ENCODE measurements around the gene FGF10. TPM values are rescaled to one million over a fixed set of nuclear protein-coding genes. Genes with fewer than 3 reads are reported as not detected.

Gene FGF10
- total RNA-seq, 4 donors from 2014 or later = 0.77 to 11.5 (median 8.4) TPM

DNA sequence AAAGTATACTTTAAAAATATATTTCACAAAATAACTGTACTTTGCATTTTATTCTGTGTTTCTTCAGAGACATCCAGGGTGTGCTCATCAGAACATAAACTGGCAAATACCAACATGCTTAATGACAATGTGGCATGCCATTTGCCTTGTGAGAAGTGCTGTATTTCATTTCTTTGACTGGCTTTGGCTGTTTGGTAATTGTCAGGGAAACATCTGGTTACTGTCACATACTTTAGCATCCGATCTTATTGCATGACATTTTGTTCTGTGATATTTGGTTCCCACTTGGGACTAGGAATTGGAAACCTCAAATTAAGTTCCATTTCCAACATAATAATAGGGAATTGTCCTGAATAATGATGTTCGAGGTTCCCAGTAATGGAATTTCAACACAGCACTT is 96.5 kb downstream of the FGF10 start:
- intact Hi-C loops (cut with DNase I; ENCODE audit: low total_unique reads) = no loop called here
- H3K27ac ChIP-seq = no peak overlapping the region
- H3K4me3 ChIP-seq = no peak overlapping the region
- H3K27me3 ChIP-seq = no peaks in the 10 kb centered on the region
- no peaks in the 10 kb centered on the region for H3K9me3 ChIP-seq
- TF ChIP-seq, protein P1, sequence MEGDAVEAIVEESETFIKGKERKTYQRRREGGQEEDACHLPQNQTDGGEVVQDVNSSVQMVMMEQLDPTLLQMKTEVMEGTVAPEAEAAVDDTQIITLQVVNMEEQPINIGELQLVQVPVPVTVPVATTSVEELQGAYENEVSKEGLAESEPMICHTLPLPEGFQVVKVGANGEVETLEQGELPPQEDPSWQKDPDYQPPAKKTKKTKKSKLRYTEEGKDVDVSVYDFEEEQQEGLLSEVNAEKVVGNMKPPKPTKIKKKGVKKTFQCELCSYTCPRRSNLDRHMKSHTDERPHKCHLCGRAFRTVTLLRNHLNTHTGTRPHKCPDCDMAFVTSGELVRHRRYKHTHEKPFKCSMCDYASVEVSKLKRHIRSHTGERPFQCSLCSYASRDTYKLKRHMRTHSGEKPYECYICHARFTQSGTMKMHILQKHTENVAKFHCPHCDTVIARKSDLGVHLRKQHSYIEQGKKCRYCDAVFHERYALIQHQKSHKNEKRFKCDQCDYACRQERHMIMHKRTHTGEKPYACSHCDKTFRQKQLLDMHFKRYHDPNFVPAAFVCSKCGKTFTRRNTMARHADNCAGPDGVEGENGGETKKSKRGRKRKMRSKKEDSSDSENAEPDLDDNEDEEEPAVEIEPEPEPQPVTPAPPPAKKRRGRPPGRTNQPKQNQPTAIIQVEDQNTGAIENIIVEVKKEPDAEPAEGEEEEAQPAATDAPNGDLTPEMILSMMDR (IDR thresholded peaks at IDR 0.05) = no peak
- no peak for TF ChIP-seq POLR2A (IDR thresholded peaks at IDR 0.05)
- H3K4me1 ChIP-seq = no peaks in the 10 kb centered on the region
- H3K36me3 ChIP-seq = no peaks in the 10 kb centered on the region
- no peak for DNase-seq

DNA sequence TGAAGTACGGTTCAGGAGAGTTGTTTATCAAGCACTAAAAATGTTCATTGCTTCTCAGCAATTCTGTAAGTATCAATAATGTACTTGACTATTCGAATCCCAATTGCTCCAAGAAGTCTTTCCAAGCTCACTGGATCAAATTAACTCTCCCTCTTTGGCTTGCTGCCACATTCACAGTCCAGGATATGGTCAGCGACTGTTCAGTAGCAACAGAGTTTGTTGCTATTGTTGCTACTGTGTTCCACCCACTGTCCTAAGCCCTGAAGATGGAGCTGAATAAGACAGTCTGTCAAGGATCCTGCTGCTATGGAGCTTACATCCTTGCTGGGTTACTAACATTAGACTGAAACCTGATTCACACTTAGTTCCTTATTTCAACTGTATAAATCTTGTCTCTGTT is 110.8 kb downstream of the FGF10 start:
- H3K36me3 ChIP-seq = no peaks in the 10 kb centered on the region
- no peak overlapping the region for H3K4me3 ChIP-seq
- DNase-seq = no peak
- no peaks in the 10 kb centered on the region for H3K9me3 ChIP-seq
- H3K27me3 ChIP-seq = no peaks in the 10 kb centered on the region
- intact Hi-C loops (cut with DNase I; ENCODE audit: low total_unique reads) = no loop called here
- H3K27ac ChIP-seq = no peak overlapping the region
- no peaks in the 10 kb centered on the region for H3K4me1 ChIP-seq
- TF ChIP-seq, protein P1 (IDR thresholded peaks at IDR 0.05) = no peak
- no peak for TF ChIP-seq POLR2A (IDR thresholded peaks at IDR 0.05)

DNA sequence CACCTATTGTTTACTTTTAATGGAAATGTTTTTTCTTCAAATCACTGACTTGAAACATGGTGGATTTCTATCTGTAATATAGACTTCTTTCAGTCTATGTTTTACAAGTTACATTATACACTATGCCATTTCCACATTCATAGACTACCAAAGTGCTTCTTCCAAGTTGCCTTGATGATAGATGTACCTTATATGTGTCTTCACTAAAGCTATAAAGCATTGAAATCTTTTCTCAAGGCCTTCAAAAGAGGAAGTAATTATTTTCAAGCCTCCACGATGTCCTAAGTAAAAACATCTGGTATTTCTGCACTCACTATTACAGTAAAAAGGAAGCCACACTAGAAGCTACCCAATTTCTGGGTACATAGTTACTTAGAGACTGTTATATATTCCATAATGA is 113.3 kb downstream of the FGF10 start:
- intact Hi-C loops (cut with DNase I; ENCODE audit: low total_unique reads) = no loop called here
- Histone ChIP-seq H3K27ac (no peak overlapping the region), H3K9me3 (no peaks in the 10 kb centered on the region), H3K27me3 (peaks cover 0 to 3% of the 10 kb centered on the region in 2 donors), H3K4me3 (no peak overlapping the region), H3K4me1 (no peaks in the 10 kb centered on the region), H3K36me3 (no peaks in the 10 kb centered on the region)
- no peak for TF ChIP-seq POLR2A (IDR thresholded peaks at IDR 0.05)
- TF ChIP-seq, protein P1 (IDR thresholded peaks at IDR 0.05) = no peak
- no peak for DNase-seq

DNA sequence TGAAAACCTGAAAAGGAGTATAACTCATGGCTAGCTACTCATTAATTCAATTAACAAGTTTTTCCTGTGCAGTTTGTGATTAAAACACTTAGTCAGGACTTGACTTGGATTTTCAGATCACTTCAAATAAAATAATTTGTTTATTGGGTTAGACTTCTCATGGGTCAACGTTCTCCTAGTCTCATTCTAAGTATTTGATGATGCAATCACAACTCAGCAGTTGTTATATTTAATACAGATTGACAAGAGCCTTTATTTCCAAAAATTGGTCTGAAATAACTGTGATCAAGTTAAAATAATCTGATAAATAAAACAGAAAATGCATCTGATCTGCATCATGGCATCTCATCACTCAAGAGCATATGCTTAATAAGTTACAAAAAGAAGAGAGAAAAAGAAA is 113.9 kb downstream of the FGF10 start:
- H3K36me3 ChIP-seq = no peaks in the 10 kb centered on the region
- no peaks in the 10 kb centered on the region for H3K9me3 ChIP-seq
- no peaks in the 10 kb centered on the region for H3K4me1 ChIP-seq
- no peak for DNase-seq
- H3K27me3 ChIP-seq = peaks cover 0 to 3% of the 10 kb centered on the region in 2 donors
- TF ChIP-seq, protein P1 (IDR thresholded peaks at IDR 0.05) = no peak
- intact Hi-C loops (cut with DNase I; ENCODE audit: low total_unique reads) = no loop called here
- H3K27ac ChIP-seq = no peak overlapping the region
- no peak overlapping the region for H3K4me3 ChIP-seq

DNA sequence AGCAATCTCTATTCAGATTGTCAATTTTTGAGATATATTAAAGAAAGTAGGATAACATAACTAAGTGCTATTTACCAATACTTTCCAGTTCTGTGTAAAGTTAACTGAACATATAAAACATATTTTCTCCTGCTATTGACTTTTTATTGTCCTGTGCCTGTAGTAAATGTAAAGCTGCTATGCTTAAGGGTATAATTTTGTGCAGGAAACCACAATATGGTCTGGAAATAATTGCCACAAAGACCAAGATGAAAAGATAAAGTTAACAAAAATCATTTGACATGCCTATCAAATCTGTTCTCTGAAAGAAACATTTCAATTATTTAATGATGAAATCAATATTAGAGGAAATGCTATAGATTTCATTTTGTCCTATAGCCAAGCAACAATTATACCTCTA is 121.3 kb downstream of the FGF10 start:
- H3K4me3 ChIP-seq = no peak overlapping the region
- intact Hi-C loops (cut with DNase I; ENCODE audit: low total_unique reads) = no loop called here
- H3K4me1 ChIP-seq = no peaks in the 10 kb centered on the region
- no peaks in the 10 kb centered on the region for H3K36me3 ChIP-seq
- no peaks in the 10 kb centered on the region for H3K9me3 ChIP-seq
- TF ChIP-seq, protein P1 (IDR thresholded peaks at IDR 0.05) = no peak
- no peak for TF ChIP-seq POLR2A (IDR thresholded peaks at IDR 0.05)
- H3K27me3 ChIP-seq = peaks cover 0 to 3% of the 10 kb centered on the region in 2 donors
- no peak for DNase-seq
- H3K27ac ChIP-seq = no peak overlapping the region

All from uterus (tissue), 4 donors.